NCI-H187 treated with DMSO at 0.1 percent for 48 hours (cell line): ENCODE data around the gene CREB5.
"Not testable (repeated sequence)": the region's sequence is repeated elsewhere in the genome, so short reads cannot be mapped to it uniquely, and the experiment has no call there.

Experiments used
- DNase-seq: peaks from one replicate; lab custom pipeline; 2025; lab: John Stamatoyannopoulos, UW

Gene CREB5

DNA sequence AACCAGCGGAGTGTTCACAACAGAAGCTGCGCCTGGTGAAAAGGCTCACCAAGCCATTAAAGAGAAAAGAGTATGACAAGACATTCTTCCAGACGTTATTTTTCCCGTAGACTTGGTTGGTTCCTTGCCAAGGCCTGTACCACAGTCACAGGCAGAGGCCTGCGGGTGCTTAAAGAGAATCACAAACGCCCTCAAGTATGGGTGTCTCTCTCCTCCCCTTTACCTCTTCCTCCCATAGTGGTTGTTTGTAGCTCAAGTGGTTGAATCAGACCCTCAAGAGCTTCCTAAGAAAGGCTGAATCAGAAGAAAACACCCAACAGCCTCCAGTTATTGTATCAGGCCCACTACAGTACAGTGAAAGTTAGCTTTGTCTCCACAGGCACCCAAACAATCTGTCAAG lies 169.0 kb downstream of the CREB5 start:
- DNase-seq, result no peak

DNA sequence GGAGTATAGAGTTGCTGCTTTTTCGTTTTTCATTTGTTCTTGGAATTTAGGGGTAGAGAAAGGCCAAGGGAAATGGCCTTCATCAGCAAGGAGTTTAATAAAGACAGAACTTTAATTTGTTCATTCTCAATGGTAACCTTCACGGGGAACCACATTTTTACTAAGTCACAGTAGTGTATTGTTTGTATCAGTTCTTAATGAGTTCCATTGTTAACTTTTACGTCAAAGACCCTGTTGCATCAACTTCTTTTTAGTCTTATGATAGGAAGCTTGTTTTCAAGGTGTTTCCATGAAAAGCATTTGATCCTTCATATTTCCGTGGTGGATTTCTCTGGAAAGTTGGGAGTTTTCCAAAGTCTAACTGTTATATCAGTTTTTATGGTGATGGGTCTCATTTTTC lies 169.9 kb downstream of the CREB5 start:
- no peak for DNase-seq

DNA sequence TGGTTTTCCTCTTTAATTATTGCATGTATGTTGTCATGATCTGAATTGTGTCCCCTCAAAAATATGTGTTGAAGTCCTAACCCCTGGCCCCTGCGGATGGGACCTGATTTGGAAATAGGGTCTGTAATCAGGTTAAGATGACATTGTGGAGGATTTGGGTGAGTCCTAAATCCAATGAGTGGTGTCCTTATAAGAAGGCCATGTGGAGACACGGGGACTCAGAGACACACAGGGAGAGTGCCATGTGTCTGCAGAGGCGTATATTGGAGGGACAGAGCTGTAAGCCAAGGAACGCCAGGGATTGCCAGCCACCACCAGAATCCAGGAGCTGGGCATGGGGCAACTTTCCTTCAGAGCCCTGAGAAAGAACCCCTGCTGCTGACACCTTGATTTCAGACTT lies 171.9 kb downstream of the CREB5 start:
- DNase-seq, result no peak

DNA sequence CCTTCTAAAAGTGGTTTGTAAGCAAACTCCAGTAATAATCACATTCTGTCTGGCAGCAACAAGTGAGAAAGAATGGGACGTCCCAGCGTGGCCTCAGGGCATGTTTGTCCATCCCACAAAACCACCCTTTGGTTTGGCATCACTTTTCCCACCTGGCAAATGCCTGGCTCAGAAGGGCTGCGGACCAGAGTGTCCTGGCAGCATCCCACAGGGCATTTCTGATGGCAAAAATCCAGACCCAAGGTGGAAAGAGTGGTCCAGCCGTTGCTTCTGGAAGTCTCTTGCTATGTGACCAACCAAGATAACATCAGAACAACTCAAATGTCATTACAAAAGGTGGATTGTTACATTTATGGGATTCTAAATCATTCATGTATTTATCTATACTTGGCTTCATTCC lies 174.4 kb downstream of the CREB5 start:
- DNase-seq, result no peak

DNA sequence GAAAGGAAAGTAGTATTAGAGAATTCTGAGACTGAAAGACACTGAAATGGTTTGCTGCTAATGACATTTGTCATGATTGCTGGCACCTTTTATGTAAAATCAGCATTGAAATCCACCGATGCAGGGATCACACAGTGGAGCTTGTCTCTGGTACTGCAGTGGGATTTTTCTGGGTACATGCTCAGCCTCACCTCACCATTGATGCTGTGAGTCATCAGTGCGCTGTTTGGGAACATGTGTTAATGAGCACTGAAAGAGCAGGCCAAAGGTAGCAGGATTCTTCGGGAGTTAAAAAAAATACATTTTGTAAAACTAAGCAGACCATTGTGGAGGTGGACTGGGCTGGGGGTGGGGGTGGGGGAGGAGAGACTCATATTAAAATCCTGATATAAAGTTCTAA lies 174.9 kb downstream of the CREB5 start:
- DNase-seq, result no peak

DNA sequence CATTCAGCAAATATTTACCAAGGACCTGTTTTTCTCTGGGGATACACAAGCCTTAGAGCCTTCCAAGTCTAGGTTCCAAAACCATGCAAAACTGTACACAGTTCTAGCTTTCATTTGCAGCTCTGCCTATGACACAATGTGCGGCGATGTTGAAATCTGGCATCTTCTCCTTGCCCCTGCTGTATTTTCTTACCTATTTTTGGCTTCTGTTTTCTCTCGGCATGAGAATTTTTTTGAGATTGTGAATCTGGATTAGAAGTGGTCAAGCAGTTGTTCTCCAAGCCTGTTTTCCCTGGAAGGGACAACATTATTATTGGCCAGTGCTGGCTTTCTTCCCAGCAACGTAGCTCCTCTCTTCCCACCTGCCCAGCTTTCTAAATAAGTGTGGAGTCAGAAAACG lies 176.3 kb downstream of the CREB5 start:
- DNase-seq, result no peak

DNA sequence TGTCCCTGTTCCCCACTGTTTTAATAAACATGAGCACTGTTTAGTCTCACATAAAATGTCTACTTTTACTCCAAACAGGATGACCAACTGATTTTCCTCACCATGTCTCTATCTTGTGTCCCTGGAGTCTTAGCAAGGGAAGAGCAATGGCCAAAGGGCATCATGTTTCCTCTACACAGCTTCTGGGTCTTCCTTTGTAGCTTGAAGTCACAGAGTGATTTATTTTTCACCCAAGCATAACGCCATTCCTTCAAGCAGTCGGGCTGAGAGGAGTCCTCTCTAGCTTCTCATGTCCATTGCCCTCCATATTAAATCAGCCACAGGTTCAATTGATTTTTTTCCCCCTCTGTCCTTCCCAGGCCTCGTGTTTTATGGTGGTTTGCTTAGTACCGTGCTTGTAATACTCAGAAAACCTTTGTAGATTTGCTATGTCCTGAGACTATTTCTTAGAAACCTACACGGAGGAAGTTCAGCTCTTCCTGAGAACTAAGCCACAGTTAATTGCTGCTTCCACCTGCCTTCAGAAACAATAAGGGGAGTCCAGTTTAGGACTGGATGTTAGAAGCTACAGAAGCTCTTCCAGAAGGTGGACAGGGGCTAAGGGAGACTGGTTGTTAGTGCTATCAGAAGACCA lies 178.8 kb downstream of the CREB5 start:
- no peak for DNase-seq

DNA sequence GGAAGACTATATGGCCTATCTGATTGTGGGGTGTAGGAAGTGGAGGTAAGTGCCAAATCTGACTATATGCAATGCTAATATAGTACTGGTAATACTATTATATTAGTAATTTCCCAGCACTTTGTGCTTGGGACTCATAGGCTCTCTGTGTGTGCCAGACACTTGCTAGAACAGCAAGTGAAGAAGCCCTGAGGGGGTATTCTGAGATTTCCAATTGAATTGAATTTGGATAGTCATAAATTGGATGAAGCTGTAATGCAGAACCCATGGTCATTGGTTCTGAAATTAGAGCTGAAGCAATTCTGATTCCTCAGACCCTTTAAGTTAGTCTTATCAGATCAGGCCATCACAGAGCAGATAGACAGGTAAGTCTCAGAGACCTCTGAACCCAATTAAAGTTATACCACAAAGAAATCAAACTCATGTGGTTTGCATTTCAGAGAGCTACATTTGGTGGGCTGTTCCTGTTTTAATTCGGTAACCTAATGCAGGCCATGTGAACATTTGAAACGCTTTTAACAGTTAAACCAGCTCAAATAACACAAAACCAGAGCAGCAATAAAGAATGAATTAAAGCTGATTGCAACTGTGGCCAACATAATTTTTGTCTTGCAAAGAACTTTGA lies 179.5 kb downstream of the CREB5 start:
- DNase-seq, result no peak

DNA sequence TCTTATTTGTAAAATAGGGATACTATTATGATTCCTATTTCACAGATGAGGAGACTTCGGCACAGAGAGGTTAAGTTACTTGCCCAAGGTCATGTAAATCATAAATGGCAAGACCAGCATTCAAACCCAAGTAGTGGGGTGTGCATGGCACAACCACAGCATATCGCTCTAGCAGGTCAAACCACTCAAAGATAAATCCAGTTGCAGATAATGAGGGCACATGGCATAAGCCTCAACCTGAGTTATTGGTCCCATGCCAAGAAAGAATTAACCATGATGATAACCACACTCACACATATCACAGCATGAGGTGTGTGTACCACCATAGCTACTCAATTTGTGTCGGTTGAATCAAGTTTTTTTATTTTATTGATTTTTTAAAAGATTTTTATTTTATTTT lies 180.5 kb downstream of the CREB5 start:
- no peak for DNase-seq

DNA sequence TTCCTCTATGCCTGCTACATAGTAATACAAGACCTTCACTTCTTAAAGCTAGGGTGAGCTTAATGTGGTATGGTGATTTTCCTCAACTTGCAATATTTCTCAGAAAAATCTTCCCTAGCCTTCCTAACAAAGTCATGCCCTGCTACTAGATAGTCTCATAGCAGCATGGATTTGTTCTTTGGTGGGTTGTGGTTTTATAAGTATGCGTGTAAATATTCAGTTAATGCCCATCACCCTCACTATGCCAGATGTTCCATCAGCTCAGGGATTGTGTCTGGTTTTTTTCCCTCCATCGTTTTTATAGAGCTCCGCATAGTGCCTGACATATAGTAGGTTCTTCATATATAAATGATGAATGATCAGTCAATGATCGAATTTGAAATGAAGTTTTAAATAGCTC lies 182.8 kb downstream of the CREB5 start:
- no peak for DNase-seq

DNA sequence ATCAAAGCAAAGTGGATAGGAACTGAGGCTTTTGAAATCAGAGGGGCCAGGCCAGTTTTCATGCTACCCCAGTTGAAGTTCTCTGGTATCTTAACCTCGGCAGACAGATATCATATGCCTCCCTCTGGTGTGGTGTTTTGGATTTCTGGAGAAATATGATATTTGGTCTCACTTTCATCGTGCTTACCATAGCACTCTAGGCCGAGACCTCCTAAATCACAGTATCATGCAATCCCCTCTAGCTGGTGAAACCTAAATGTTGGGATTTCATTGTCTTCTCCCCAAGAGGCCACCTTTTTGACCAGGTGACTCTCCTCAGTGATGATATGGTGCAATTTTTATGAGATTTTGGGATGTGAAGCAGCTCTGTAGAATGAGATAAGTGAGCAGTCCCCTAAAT lies 183.5 kb downstream of the CREB5 start:
- no peak for DNase-seq

DNA sequence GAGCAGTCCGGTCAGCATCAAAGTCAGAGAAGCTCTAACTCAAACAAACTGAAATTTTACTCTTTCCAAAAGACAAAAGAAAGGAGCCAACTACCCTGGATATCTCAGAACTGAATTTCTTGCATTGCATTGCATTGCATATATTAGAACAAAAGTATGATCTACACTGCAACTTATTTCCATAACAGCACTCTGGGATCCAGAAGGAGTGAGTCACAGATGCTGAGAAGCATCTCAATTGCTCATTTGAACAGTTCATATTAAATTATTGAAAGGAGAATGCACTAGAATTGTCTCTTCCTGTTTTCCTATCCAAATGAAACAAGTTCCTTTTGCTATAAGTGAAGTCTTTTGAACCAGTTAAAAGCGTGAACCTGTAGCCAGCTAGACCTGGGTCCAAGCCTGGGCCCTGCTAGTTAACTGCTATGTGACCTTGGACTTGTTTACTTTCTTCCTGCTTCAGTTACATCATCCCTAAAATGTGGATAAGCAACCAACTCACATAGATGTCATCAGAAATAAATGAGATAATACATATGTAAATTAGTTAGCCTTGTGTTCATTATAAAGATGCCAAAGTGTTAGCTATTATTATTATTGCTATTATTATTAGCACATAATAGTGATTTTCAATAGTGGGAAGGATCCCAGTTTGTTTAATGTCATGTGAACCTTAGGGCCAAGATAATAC lies 184.1 kb downstream of the CREB5 start:
- no peak for DNase-seq

DNA sequence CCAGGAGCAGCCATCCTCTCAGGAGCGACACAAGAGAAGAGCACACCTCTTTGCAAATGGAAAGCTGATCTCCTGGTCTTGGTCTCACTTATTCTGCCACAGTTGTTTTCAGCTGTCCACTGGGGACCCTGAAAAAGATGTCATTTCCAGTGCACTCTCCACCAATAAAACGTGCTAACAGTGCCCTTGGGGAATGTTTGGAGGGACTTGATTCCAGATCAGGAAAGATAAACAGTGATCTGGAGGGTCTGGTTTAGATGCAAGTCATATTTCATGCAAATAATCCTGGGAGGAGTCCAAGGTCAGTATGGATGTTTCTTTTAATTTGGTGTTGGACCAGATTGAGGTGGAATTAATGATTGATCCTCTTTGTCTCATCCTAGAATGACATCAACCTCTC lies 185.0 kb downstream of the CREB5 start:
- no peak for DNase-seq

DNA sequence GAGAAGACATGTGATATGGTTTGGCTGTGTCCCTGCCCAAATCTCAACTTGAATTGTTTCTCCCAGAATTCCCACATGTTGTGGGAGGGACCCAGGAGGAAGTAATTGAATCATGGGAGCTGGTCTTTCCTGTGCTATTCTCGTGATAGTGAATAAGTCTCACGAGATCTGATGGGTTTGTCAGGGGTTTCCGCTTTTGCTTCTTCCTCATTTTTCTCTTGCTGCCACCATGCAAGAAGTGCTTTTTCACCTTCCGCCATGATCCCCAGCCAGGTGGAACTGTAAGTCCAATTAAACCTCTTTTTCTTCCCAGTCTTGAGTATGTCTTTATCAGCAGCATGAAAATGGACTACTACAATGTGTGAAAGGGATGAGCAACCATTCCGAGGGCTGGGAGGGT lies 185.7 kb downstream of the CREB5 start:
- not testable (repeated sequence) for DNase-seq

DNA sequence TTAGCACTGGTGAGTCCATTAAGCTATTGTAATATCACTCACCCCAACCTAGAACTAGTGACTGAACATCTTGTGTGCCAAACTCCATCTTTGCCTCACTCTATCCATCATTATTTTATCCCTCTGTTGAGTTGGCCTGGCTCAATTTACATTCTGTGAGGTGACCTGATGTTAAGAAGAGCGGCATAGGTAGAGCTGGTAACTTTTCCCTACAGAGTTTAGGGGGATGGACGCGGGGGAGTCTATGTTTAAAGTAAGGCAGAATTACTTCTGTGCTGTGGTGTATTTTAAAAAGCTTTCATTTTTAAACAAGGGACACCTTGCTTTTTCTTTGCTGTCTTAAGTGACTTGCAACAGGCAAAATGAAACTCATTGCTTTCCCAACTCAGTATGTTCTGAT lies 186.3 kb downstream of the CREB5 start:
- no peak for DNase-seq

DNA sequence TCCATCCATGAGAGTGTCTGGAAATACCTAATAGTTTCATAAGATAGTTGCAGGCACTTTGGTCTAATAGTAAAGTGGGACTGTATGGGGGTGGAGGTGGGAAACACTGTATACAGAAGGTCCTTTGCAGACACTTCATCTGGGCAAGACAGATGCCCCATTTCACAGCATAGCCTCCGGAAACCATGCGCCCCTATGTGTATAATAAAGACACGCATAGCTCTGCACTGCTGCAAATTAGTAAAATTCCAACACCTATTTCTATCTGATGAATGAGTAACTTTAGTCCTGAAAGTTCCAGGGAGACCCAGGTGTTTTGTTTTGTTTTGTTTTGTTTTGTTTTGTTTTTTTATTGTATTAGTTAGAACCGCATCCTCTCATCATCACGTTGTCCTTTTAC lies 187.1 kb downstream of the CREB5 start:
- no peak for DNase-seq

DNA sequence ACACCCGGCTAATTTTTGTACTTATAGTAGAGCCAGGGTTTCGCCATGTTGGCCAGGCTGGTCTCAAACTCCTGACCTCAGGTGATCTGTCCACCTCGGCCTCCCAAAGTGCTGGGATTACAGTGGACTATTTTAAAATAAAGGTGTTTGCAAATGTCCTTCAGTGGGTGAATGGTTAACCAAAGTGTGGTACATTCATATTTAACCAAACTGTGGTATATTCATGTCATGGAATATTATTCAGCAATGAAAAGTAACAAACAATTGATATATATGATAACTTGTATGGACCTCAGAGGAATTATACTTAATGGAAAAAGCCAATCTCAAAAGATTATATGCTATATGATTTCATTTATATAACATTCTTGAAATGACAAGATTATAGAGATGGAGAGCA lies 190.0 kb downstream of the CREB5 start:
- no peak for DNase-seq

DNA sequence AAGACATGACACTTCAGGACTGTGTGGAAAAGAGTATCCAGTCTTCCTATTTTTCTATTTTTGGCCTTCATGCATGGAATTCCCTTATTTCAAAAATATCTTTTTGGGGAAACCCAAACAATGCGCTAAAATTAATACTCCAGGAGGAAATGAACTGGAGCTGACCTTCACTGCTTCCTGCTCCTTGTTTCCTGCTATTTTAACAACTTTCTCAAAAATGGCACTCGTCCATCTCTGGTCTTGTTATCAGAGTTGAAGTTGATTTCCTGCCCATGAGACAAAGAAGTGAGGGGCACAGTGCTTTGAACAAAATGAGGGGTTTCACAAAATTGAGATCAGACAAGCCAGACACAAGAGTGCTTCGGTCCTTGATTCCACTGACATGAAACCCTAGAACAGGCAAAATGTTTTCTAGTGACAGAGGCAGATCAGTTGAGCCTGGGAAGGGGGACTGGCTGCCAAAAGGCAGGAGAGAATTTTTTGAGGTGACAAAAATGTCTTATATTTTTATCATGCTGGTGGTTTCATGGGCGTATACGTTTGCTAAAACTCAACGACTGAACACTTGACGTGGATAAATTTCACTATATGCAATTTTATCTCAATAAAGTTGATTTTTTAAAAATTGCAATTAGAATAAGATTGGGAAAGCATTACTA lies 193.2 kb downstream of the CREB5 start:
- DNase-seq, result no peak

DNA sequence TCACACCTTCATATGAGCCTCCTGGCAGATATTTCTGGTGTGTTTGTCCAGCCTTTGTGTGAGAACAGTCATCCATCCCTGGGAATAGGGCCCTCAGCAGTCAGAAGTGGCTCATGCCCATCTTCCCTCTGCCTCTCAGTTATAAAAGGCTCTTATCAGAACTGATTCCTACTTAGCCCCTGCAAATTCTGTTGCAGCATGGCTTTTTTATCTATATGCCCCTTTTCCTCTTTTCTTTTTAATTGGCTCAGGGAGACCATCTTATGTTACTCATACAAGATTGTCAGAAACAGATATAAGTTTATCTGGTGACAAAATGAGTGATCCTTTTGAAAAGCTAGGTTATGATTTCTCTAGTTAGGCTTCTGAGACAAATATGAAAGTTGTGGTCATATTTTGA lies 194.1 kb downstream of the CREB5 start:
- DNase-seq, result no peak

DNA sequence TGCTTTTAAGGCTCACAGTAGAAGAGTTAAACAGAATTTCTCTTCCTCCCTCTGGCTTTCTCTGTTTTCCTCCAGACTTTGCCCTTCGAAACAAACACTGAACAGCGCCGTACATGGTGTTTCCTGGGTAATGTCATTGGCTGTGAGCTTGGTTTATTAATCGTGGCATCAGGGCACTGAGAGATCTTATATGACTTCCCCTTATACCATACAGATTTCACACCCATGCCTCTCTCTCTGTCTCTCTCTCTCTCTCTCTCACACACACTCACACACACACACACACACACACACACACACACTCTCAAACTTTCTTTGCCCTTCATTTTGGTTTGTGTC lies 195.5 kb downstream of the CREB5 start:
- no peak for DNase-seq

DNA sequence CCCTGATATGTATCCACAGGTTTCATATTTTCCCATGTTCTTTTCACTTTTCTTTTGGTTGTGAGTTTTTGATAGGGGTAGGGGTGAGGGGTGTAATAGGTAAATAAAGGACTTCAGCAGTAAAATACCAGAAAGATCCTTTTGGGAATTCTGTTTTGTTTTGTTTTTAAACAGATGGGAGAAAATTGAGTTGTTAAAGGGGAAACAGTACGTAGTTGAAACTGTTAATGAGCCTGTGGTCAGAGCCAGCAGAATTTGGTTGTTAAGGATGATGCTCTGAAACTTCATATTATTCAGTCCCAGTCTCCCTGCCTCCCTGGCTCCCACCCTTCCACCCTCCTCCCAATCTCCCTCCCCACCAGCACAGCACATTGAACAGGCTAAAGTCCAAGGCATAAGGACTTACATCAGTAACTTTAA lies 195.9 kb downstream of the CREB5 start:
- no peak for DNase-seq

DNA sequence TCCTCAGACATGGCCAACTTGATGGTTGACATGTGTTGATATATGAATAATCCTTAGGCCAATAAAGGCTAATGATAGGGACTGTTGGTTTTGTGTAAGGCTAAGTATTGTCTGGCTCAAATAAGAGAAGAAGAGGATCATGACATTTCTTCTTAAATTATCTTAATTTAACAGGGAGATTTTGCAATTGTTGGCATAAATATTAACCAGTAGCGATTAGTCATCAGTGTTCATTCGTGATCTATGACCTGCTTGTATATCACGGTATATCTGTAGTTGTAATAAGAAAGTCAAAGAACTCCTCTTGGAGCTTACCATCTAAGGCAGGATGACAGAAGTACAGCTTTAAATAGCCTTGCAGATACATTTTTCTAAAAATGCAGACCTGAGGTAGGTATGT lies 196.4 kb downstream of the CREB5 start:
- no peak for DNase-seq

DNA sequence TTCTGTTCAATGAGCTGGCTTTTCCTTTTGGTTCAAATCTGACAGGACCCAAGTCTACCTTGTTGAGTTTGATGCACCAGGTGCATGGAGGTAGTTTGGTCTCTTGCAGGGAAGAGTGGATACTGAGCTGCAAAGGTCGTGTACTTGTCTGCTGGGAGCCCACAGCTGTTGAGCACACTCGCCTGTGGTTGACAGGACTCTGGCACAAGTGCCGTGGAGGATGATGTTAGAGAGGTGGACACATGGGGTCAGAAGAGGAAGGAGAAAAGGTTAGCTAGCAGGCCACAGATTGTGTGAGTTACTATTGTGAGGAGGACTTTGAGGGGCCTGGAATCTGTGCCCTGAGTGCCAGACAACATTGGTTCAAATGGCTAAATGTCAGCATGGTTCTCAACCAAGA lies 197.3 kb downstream of the CREB5 start:
- DNase-seq, result no peak
